HG03280 (cell line): Measurements from ENCODE around the gene PDAP1.
"Not testable (repeated sequence)": the region's sequence is repeated elsewhere in the genome, so short reads cannot be mapped to it uniquely, and the experiment has no call there.

ENCODE experiments used
- ATAC-seq: cut with Tn5 transposase; IDR thresholded peaks from one replicate; pipeline ENCODE4 v1.9.1; 2021; ENCODE audit warnings: mild to moderate bottlenecking, moderate library complexity; ENCODE audit not compliant: unreplicated experiment

PDAP1 gene

DNA sequence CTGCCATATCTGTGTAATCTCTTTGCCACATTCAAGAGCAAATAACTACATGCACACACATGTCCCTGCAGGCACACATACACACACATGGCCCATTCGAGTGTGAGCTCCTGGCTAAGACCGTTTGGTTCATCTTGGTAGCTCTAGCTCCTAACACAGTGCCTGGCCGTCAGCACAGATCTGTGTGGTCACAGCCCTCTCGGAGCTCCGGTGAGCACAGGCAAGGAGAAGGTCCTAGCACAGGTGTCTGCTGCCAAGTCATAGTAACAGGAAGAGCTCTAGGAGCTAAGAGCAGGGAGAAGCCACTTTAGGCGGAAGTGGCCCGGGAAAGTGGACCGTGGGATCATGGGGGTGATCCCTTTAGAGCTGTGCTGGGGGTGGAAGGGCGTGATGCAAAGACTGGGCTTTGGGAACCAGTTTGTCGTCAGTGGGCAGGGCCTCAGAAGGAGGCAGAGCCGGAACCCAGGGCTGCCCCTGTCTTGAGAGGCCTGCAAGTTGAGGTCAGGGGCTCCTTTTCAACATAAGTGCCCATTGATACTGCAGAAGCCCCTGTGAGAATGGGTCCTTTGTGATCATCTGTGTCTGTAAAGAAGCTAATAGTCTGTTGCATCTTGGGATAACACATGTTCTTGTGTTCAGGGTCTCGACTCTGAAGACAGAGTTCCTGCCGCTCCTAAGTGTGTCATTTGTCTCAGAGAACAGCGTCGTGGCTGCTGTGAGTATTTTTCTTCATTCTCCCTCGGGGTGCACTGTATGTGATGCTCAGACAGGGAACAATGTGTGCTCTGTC is 50.5 kb downstream of the PDAP1 start:
- no peak for ATAC-seq

DNA sequence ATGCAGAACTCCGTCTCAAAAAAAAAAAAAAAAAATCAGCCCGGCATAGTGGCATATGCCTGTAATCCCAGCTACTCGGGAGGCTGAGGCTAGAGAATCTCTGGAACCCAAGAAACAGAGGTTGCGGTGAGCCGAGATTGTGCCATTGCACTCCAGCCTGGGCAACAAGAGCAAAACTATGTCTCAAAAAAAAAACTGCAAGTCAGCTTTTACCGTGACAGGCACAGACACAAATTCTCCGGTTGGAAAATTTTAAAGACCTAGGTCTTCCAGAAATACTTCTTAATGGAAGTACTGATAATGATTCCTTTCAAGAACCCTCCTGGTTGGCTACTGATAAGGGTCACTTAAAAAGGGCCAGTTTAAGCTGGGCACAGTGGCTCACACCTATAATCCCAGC is 53.3 kb downstream of the PDAP1 start:
- ATAC-seq: no peak

GRCh38 chr7:99352247-99352646 is 56.1 kb downstream of the PDAP1 start:
- ATAC-seq: no peak

DNA sequence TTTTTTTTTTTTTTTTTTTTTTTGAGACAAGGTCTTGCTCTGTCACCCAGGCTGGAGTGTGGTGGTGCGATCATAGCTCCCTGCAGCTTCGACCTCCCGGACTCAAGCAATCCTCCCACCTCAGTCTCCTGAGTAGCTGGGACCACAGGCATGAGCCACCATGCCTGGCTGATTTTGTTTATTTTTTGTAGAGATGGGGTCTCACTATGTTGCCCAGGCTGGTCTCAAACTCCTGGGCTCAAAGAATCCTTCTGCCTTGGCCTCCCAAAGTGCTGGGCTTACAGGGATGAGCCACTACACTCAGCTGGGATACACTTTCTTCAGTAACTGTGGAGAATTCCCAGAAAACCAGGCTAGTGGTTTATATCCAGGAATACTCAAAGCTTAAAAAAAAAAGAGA is 57.8 kb downstream of the PDAP1 start:
- ATAC-seq: not testable (repeated sequence)
